COLO668 (cell line): ENCODE data around the gene PHF19.
A peak's percentile ranks its signal among the peaks of the same experiment; 100 is the strongest.

Experiments used
- DNase-seq: peaks from one replicate; lab custom pipeline; 2025; ENCODE audit not compliant: unreplicated experiment; lab: John Stamatoyannopoulos, UW

PHF19 gene

DNA sequence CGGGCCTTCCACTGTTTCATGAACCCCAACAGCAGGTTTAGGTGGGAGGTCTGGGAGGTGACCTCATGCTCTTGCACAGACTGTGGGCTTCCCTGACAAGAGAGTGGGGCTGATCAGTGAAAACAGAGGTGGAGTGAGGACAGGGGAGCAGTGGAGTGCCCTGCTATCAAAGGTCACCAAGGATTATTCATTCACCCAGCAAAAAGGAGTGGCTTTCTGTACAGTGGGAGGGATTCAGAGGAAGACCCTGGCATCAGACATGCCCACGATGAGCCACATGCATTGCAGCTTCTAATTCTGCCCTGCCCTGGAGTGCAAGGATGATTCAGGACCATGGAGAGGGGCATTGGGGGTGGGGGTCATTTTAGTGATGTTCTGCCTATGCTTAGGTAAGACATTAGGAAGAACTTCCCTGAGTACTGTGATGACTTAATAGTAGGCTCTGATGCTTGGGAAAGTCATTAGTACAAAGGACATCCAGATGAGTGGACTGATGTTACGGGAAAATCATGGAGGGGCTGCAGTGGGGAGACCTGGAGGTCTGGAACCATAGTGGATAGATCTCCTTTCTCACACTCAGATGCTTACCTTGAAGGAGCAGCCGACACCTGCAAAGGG, 36.8 kb upstream of the PHF19 start:
- DNase-seq = no peak

DNA sequence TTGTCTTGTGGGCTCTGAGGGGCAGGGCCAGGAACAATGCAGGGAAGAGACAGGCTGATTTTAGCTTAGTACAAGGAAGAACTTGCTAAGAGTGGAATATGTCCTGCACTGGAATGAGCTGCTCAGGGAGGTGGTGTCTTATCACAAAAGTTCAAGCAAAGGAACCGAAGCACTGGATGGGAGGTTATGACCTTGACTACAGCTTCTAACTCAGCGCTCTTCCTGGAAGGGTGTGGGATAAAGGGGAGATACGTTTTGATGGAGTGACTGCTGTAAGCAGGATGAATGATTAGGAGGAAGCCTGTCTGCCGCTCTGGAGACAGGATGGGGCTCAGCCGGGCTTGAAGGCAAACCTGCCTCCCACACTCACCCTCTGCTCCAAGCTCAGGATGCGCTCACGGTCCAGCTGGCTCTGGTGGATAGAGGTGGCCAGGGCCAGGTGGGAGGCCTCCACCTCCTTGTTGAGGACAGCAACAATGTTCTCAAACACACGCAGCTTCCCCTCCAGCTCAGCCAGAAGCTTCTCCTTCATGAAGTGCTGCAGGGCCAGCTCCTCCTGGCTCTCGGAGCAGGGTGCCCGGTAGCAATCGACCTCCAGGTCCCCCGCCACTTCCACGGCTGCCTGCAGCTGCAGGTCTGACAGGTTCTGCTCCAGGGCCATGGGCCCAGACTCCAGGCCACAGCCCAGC, 36.1 kb upstream of the PHF19 start:
- no peak for DNase-seq

DNA sequence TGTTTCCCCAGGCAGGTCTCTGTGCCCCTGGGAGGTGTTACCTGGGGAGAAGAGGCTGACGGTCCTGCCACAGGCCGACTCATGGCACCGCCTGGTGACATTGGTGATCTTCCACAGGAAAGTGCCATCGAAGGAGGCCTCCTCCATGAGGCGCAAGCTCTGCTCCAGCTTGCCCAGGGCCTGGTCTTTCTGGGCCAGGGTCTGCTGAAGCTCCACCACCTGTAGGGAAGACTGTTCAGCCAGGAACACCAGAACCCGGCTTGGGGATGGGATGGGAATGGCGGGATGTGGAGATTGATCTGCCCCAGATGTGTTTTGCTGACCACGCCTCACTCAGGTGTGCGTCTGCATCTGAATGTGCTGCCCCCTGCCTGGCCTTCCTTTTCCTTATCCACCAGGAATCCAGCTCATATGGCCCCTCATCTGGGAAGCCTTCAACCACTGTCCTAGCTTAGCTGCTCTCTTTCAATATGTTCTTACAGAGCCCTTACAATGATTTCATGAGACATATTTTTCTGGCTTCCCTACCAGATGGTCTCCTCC, 34.4 kb upstream of the PHF19 start:
- no peak for DNase-seq

DNA sequence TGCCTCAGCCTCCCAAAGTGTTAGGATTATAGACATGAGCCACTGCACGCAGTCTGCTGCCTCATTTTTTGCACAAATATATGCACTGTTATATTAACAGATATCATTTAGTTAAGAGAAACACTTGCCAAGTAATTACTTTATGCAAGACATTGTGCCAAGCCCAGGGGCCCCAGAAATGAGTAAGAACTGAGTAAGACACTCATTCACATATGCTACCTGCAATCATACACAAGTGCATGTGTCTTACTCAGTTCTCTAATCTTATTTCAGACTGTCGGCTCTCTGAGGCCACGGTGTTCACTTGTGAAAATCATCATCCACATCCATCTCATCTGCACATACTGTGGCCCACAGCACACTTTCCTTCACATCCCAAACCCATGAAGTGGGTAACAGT, 33.7 kb upstream of the PHF19 start:
- DNase-seq = no peak

DNA sequence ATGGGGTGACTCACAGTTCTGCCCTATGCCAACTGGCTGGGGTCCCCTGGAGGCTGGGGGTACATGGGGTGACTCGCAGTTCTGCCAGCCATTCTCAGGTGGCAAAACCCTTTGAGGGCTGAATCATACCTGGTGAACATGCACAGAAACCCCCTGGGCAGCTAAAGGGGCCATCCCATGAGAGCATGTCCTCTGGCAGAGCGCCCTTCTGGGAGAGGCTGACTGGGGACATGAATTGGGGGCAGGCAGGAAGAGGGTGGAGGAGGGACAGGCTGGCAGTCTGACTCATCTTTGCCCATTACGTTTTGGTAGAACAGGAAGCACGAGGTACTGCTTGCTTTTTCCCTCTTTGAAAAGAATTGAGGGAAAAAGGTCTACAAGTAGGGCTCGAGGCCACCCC, 32.9 kb upstream of the PHF19 start:
- no peak for DNase-seq

DNA sequence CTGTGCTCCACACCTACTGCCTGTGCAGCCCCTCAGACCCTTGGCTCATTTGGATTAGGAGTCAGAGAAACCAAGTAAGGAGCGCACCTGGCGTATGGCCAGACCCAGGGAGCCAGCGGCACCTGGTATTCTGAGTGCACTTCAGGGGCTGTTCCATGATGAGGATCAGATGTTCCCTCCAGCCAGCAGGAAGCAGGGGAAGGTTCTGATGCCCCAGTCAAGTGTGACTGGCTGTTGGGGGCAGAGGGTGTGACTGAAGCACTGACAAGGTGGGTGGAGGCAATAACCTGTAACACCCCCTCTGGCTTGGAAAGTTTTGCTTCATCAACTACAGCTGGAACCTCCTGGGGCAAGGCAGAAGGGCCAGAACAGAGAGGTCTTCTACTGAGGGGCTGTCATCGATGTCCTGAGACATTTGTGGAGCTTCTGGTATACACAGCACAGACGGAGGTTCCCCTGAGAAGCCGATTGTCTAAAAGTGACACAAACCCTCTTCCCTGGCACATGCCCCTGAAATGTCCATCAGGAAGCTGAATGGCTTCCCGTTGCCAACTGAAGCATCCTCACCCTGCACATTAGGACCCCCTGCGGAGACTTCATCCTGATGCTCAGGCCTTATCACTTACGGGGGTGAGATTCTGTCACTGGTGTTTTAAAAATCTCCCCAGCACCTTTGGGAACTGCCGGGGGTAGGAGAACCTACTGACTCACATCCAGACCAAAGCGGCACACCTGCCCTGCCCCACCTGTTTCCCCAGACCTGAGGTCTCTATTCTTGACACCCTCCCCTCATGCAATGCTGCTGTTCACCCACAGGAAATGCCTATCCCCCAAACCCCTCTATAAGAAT, 28.6 kb upstream of the PHF19 start:
- DNase-seq = peak; percentile 43

DNA sequence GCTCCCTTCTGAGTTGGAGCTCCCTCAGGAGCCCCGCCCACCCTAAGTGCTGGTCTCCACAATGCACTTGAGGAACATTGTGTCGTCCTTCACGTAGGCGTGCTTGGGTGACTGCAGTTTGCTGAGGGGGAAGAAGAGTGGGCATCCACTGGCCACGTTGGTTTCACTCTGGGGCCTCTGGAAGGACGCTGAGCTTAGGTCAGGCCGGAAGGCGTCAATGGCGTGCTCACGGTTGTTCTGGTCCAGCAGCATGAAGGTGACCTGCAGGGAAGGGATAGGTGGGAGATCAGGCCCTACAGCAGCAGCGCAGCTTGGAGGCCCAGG, 28.0 kb upstream of the PHF19 start:
- no peak for DNase-seq

DNA sequence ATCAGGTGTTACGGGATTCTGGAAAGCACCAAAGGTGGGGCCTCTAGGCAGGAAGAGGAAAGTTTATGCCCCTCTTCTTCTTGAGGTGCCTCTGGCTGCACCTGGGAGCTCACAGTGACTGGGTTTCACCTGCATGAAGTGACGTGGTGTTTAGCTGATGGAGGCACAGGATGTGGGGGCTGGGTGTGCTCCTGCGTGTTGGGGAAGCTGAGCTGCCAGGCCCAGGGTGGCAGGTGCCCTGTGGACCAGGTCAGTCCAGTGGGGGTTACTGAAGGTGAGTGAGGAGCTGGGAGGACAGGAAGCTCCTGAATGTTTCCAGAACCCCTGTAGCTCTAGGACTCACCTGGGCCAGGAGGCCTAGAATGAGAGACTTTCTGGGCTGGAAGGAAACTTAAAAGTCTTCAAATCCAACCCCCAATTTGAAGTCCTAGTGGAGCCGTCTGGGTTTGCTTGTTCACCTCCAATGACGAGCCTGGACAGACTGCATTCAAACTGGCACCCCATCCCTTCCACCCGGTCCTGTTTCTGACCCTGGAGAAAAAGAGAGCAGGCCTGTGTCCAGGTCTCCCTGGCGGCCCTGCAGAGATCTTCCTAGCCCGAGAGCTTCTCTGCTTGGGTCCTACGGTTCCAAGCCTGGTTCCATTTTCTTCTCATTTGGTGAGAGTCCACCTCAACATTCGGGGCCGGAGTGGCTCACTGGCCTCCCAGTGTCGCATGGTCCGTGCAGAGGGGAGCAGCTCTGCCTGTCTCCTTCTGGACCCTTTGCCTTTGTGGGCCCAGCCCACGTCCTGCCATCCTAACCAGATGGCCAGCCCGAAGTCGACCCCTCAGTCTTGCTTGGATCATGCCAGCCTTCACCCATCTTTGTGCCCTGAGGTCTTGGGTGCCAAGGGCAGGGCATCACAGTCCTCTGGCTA, 27.3 kb upstream of the PHF19 start:
- peak; percentile 74 for DNase-seq

DNA sequence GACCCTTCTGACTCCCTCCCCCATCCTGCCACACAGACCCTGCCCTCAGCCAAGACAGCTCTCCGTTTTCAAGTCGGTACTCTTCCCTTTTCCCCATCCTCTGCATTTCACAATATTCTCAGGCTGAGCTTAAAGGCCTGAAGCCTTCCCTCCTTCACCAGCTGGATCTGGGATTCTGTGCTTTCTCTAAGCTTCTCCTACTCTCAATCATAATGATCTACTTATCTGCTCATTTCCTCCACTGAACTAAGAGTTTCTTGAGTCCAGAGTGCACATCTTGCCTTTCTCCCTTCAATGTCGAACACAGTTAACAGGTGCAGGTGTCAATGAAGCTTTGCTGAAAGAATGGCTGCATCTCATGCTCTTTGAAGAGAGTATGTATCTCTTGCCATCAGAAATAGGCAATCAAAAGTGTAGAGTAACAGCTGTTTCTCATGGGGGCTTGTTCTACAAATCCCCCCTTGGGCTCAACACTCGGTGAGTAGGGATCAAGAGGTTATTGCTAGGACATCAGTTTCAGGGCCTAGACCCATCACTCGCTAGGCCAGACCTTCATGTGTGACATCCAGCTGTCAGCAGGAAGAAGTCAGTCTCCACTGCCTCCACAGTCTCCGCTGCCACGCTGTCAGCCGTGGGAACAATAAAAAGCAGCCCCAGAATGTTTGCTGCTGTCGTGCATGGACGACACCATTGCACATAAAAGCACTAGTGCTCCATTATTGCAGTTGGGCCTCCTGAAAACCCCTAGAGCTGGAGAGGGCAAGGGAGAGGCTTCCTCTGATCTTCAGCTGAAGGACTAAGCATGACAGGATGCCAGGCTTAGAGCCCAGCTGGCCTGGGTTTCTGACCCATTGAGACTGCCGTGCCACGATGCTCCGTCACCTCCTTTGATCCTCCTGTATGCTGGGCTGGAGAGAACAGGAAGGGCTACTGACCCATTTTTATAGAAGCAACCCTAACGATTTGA, 25.9 kb upstream of the PHF19 start:
- DNase-seq = peak; percentile 16

DNA sequence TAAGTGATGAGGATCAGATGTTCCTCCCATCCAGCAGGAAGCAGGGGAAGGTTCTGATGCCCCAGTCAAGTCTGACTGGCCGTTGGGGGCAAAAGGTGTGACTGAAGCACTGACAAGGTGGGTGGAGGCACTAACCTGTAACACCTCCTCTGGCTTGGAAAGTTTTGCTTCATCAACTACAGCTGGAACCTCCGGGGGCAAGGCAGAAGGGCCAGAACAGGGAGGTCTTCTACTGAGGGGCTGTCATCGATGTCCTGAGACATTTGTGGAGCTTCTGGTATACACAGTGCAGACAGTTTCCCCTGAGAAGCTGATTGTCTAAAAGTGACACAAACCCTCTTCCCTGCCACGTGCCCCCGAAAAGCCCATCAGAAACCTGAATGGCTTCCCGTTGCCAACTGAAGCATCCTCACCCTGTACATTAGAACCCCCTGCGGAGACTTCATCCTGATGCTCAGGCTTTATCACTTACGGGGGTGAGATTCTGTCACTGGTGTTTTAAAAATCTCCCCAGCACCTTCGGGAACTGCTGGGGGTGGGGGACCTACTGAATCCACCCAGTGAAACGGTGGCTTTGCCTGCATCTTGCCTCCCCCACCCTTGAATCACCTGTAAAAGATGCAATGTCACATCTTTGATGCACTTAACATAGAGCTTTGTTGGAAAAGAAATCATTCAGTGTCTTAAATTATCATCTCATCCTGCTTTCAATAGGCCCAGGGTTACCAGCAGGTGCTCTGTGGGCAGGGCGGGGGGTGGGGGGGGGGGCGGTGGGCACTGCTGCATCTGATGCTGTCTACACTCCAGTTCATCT, 25.0 kb upstream of the PHF19 start:
- DNase-seq = no peak

DNA sequence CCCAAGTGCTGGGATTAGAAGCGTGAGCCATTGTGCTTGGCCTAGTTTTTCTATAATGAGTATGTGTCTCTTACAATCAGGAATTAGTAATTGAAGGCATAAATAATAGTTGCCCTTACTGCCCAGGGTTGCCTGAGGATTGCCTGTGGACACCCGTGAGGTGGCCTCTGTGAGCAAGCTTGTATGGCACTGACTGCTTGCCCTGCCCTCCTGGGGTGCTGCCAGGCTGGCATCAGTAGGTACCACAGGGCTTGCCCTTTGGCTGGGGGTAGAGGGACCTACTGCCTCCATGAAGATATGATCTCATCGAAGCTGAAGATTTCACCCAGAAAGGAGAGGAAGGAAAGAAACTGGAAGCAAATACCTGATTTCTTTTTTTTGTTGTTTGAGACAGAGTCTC, 23.8 kb upstream of the PHF19 start:
- DNase-seq = no peak

DNA sequence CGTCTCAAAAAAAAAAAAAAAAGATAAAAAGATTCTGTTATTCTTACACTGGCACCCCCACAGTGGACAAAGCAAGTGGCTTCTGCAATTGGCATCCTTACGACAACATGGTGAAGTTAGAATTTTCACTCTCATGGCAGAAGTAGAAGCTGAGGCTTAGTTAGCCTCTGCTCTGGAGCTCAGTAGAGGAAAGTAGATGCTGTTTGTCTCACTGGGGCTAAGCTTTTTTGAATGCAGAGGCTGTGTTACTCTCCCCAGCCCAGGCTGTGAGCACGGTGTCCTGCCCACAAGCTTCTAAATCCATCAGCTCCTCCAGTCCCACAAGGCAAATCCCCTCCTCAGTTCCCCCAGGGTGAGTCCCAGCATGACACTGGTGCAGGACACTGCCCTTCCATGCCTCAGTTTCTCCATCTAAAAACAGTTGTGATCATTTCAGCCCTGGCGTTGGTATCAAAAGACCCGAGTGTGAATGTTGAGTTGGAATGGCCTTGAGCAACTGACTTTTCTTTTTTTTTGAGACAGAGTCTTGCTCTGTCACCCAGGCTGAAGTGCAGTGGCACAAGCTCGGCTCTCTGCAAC, 22.6 kb upstream of the PHF19 start:
- DNase-seq = no peak

DNA sequence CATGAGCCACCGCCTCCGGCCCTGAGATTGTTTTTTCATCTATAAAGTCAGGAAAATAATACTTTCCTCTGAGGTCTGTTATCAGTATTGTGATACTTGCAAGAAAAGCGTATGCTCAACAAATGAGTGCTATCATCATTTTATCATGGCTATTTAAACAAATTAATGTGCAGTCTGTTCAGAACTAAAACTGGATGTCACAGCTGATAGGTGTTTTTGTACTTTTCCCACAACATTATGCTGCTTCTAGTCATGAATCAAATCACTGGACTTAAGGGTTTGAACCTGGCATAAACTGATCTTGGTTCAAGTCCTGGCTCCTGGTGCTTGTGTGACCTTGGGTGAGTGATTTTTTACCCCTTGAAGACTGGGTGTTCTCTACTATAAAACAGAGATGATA, 21.4 kb upstream of the PHF19 start:
- no peak for DNase-seq

DNA sequence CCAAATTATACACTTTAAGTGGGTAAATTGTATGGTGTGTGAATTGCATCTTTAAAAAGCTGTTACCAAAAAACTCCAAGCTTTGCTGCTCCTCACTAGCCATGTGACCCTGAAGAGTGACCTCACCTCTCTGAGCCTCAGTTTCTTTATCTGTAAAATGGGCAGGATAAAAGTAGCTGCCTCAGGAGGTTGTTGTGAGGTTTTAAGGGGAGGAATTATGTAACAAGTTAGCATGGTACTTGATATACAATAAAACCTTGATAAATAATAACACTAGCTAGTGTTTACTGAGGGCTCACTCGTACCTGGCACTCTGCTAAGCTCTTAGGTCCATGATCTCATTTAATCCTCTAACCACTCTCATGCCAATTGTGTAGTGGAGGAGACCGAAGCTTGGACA, 19.0 kb upstream of the PHF19 start:
- no peak for DNase-seq

DNA sequence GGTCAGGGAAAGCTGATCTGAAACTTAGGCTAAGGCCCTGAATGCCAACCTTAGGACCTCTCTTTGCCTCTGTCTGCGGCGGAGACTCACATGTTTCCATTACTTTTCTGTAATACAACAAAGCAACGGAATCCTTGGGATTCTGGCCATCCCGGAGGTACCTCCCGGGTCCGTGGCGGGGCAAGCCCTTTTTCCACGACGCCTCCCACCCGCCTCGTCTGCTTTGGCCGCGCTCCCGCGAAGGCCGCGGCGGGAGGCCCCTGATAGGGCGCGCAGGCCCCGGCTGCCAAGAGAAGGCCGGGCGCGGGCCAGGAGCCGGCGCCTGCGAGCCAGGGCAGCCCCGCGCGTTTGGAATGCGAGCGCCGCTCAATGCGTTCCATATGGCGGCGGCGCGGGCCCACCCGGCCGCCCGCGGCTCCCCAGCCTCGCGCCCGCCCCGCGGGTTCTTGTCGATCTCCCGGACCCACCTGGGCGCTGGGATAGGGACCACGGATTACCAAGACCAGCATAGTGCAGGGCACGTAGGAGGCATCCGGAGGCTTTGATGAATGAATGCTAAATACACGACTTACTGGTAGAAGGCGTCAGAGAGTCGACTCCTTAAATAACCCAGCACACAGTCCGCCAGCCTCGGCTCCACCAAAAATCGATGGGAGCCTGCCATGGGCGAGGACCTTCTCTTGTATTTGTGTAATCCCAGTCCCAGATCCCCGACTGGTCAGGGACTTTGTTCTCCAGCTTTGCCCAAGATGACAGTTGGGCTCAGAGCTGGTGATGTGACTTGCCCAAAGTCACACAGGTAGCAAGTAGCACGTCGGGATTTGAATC, 17.5 kb upstream of the PHF19 start:
- no peak for DNase-seq

DNA sequence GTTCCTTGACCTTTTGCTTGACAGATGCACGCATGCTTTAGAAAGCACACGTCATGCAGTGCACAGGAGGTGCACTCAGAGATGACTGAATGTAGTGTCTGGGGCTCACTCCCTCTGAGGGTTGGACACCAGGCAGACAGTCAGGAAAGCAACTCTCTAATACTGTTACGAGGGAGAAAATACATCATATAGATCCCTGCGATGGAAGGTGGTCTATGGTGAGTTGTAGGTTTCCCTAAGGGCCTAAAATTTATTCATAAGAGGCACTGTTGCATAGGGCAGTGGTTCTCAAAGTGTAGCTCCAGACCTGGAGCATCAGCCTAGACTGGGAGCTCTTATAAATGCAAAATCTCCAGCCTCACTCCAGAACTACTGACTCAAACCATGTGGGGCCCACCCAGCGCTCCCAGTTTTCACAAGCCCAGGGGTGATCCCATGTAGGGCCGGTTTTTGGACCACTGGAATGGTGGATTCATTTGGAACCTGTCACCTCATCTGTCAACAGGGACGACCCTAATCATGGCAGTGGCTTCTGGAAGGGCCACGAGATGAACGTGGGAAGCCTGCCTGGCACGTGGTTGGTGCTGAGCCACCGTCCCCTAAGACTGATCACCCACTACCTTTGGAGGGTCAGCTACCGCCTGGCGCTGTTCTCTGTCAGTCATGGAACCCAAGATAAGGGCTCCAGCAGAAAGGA, 16.8 kb upstream of the PHF19 start:
- no peak for DNase-seq
